Measurements from ENCODE around the gene PWWP2B. TPM values are rescaled to one million over a fixed set of nuclear protein-coding genes. Genes with fewer than 3 reads are reported as not detected.

PWWP2B gene
- total RNA-seq, 1 experiment from 2014 or later: 4.2 TPM

- H3K4me1 ChIP-seq (replicated peaks): peaks cover 18% of the 10 kb centered on the region
- no peaks in the 10 kb centered on the region for H3K27me3 ChIP-seq (replicated peaks)
- H3K4me3 ChIP-seq: no peak overlapping the region
Observed at GRCh38 chr10:132450466-132450824, 53.4 kb downstream of the PWWP2B start.

GRCh38 chr10:132450825-132451505 is 54.0 kb downstream of the PWWP2B start:
- Histone ChIP-seq H3K4me1 (replicated peaks) (peaks cover 18% of the 10 kb centered on the region), H3K9me3 (replicated peaks) (no peaks in the 10 kb centered on the region)
- no peak for DNase-seq (ENCODE audit: low read depth in 1 of 2, low spot score in 2 of 2)

More at GRCh38 chr10:132450466-132450824, 53.4 kb downstream of the PWWP2B start:
- Histone ChIP-seq H3K27ac (no peak overlapping the region), H3K36me3 (no peaks in the 10 kb centered on the region), H3K9me3 (replicated peaks) (no peaks in the 10 kb centered on the region)
- DNase-seq (ENCODE audit: low read depth in 1 of 2, low spot score in 2 of 2): no peak

GRCh38 chr10:132451506-132452215 is 54.7 kb downstream of the PWWP2B start:
- no peak overlapping the region for H3K4me3 ChIP-seq
- no peaks in the 10 kb centered on the region for H3K36me3 ChIP-seq
- no peaks in the 10 kb centered on the region for H3K27me3 ChIP-seq (replicated peaks)
- H3K9me3 ChIP-seq (replicated peaks): no peaks in the 10 kb centered on the region
- no peak for DNase-seq (ENCODE audit: low read depth in 1 of 2, low spot score in 2 of 2)
- H3K27ac ChIP-seq: no peak overlapping the region
- H3K4me1 ChIP-seq (replicated peaks): peaks cover 18% of the 10 kb centered on the region

More at GRCh38 chr10:132450825-132451505, 54.0 kb downstream of the PWWP2B start:
- no peak overlapping the region for H3K4me3 ChIP-seq
- H3K36me3 ChIP-seq: no peaks in the 10 kb centered on the region
- no peak overlapping the region for H3K27ac ChIP-seq
- no peaks in the 10 kb centered on the region for H3K27me3 ChIP-seq (replicated peaks)

GRCh38 chr10:132452216-132452650 is 55.2 kb downstream of the PWWP2B start:
- DNase-seq (ENCODE audit: low read depth in 1 of 2, low spot score in 2 of 2): no peak
- Histone ChIP-seq H3K9me3 (replicated peaks) (no peaks in the 10 kb centered on the region), H3K27me3 (replicated peaks) (no peaks in the 10 kb centered on the region), H3K4me3 (no peak overlapping the region), H3K4me1 (replicated peaks) (peaks cover 18% of the 10 kb centered on the region), H3K36me3 (no peaks in the 10 kb centered on the region), H3K27ac (no peak overlapping the region)

- DNase-seq (ENCODE audit: low read depth in 1 of 2, low spot score in 2 of 2): peak; percentile 62 to 72
- peaks cover 13% of the 10 kb centered on the region for H3K4me1 ChIP-seq (replicated peaks)
- no peak overlapping the region for H3K4me3 ChIP-seq
- no peak overlapping the region for H3K27ac ChIP-seq
- 0 out of 2 replicates have a peak, but pooled peaks cover 4% of the 10 kb centered on the region for H3K27me3 ChIP-seq (replicated peaks)
- H3K36me3 ChIP-seq: no peaks in the 10 kb centered on the region
- no peaks in the 10 kb centered on the region for H3K9me3 ChIP-seq (replicated peaks)
Observed at GRCh38 chr10:132452651-132453469, 55.9 kb downstream of the PWWP2B start.

- Histone ChIP-seq H3K4me1 (replicated peaks) (peaks cover 14% of the 10 kb centered on the region), H3K27me3 (replicated peaks) (0 out of 2 replicates have a peak, but pooled peaks cover 8% of the 10 kb centered on the region), H3K4me3 (no peak overlapping the region), H3K27ac (no peak overlapping the region), H3K9me3 (replicated peaks) (no peaks in the 10 kb centered on the region), H3K36me3 (no peaks in the 10 kb centered on the region)
- DNase-seq (ENCODE audit: low read depth in 1 of 2, low spot score in 2 of 2): no peak
Observed at GRCh38 chr10:132453470-132453861, 56.5 kb downstream of the PWWP2B start.

GRCh38 chr10:132454296-132455198 is 57.5 kb downstream of the PWWP2B start:
- DNase-seq (ENCODE audit: low read depth in 1 of 2, low spot score in 2 of 2): no peak
- H3K36me3 ChIP-seq: no peaks in the 10 kb centered on the region

GRCh38 chr10:132455441-132455971 is 58.5 kb downstream of the PWWP2B start:
- H3K4me3 ChIP-seq: no peak overlapping the region
- no peaks in the 10 kb centered on the region for H3K36me3 ChIP-seq
- no peak for DNase-seq (ENCODE audit: low read depth in 1 of 2, low spot score in 2 of 2)
- 0 out of 2 replicates have a peak, but pooled peaks cover 8% of the 10 kb centered on the region for H3K27me3 ChIP-seq (replicated peaks)
- no peak overlapping the region for H3K27ac ChIP-seq
- peaks cover 19% of the 10 kb centered on the region for H3K4me1 ChIP-seq (replicated peaks)
- no peaks in the 10 kb centered on the region; the same call in 1 of the 2 replicates for H3K9me3 ChIP-seq (replicated peaks)

More at GRCh38 chr10:132454296-132455198, 57.5 kb downstream of the PWWP2B start:
- no peak overlapping the region for H3K4me3 ChIP-seq
- H3K4me1 ChIP-seq (replicated peaks): peaks cover 19% of the 10 kb centered on the region
- H3K27me3 ChIP-seq (replicated peaks): 0 out of 2 replicates have a peak, but pooled peaks cover 8% of the 10 kb centered on the region
- H3K27ac ChIP-seq: no peak overlapping the region
- no peaks in the 10 kb centered on the region; the same call in 1 of the 2 replicates for H3K9me3 ChIP-seq (replicated peaks)

- DNase-seq (ENCODE audit: low read depth in 1 of 2, low spot score in 2 of 2): no peak
- H3K27ac ChIP-seq: no peak overlapping the region
- H3K4me3 ChIP-seq: no peak overlapping the region
- H3K9me3 ChIP-seq (replicated peaks): no peaks in the 10 kb centered on the region; the same call in 1 of the 2 replicates
- no peaks in the 10 kb centered on the region for H3K36me3 ChIP-seq
- H3K27me3 ChIP-seq (replicated peaks): 0 out of 2 replicates have a peak, but pooled peaks cover 8% of the 10 kb centered on the region
- peaks cover 19% of the 10 kb centered on the region for H3K4me1 ChIP-seq (replicated peaks)
Observed at GRCh38 chr10:132455986-132456847, 59.2 kb downstream of the PWWP2B start.

- H3K4me3 ChIP-seq: no peak overlapping the region
- H3K36me3 ChIP-seq: no peaks in the 10 kb centered on the region
- peaks cover 19% of the 10 kb centered on the region for H3K4me1 ChIP-seq (replicated peaks)
- DNase-seq (ENCODE audit: low read depth in 1 of 2, low spot score in 2 of 2): no peak
- H3K27me3 ChIP-seq (replicated peaks): 0 out of 2 replicates have a peak, but pooled peaks cover 8% of the 10 kb centered on the region
- H3K27ac ChIP-seq: no peak overlapping the region
- no peaks in the 10 kb centered on the region; the same call in 1 of the 2 replicates for H3K9me3 ChIP-seq (replicated peaks)
Observed at GRCh38 chr10:132456881-132457280, 59.9 kb downstream of the PWWP2B start.

- Histone ChIP-seq H3K9me3 (replicated peaks) (no peaks in the 10 kb centered on the region; the same call in 1 of the 2 replicates), H3K27me3 (replicated peaks) (0 out of 2 replicates have a peak, but pooled peaks cover 8% of the 10 kb centered on the region), H3K36me3 (no peaks in the 10 kb centered on the region), H3K27ac (no peak overlapping the region), H3K4me1 (replicated peaks) (peaks cover 19% of the 10 kb centered on the region), H3K4me3 (no peak overlapping the region)
- DNase-seq (ENCODE audit: low read depth in 1 of 2, low spot score in 2 of 2): no peak
Observed at GRCh38 chr10:132457328-132458070, 60.5 kb downstream of the PWWP2B start.

Measured in SJSA1 (cell line).